Measurements from ENCODE around the gene CLDN17.

DNA sequence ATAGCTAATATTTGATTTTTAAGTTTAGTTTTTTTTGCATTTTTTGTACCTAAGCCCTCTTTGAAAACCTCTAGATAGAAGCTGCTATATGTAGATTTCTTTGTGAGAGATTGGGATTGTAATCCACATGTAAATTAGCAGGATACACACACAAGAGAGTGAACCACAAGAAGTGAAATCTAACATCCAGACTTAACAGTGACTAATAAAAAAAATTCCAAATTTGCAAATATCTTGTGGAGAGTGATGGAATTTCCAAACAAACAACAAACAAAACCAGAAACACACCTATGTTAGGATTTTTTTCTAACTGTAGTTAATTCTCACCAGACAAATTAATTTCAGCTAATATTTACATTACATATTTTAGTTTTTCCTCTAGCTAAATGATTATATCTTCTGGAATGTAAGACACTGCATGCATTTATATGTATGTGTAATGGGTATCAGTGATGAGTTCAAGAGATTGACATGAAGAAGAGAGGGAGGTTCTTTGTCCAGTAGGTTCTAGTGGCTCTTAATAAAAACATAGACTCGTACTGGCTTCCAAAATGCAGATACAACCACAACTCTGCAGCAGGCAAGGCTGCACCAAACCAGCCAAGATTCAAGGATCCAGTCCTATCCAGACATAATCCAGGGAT lies 12.8 kb downstream of the CLDN17 start:
- TF ChIP-seq, protein P1, sequence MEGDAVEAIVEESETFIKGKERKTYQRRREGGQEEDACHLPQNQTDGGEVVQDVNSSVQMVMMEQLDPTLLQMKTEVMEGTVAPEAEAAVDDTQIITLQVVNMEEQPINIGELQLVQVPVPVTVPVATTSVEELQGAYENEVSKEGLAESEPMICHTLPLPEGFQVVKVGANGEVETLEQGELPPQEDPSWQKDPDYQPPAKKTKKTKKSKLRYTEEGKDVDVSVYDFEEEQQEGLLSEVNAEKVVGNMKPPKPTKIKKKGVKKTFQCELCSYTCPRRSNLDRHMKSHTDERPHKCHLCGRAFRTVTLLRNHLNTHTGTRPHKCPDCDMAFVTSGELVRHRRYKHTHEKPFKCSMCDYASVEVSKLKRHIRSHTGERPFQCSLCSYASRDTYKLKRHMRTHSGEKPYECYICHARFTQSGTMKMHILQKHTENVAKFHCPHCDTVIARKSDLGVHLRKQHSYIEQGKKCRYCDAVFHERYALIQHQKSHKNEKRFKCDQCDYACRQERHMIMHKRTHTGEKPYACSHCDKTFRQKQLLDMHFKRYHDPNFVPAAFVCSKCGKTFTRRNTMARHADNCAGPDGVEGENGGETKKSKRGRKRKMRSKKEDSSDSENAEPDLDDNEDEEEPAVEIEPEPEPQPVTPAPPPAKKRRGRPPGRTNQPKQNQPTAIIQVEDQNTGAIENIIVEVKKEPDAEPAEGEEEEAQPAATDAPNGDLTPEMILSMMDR (IDR thresholded peaks at IDR 0.05), result no peak
- TF ChIP-seq POLR2AphosphoS5 (IDR thresholded peaks at IDR 0.05), result no peak
- no peak for TF ChIP-seq POLR2A (IDR thresholded peaks at IDR 0.05)
- no peak for TF ChIP-seq EP300 (IDR thresholded peaks at IDR 0.05)

Data from sigmoid colon (tissue), 4 donors.